Measurements from ENCODE around the gene CLDN6.

GRCh38 chr16:2985462-2985861 is 32.5 kb downstream of the CLDN6 start:
- TF ChIP-seq, protein P1, sequence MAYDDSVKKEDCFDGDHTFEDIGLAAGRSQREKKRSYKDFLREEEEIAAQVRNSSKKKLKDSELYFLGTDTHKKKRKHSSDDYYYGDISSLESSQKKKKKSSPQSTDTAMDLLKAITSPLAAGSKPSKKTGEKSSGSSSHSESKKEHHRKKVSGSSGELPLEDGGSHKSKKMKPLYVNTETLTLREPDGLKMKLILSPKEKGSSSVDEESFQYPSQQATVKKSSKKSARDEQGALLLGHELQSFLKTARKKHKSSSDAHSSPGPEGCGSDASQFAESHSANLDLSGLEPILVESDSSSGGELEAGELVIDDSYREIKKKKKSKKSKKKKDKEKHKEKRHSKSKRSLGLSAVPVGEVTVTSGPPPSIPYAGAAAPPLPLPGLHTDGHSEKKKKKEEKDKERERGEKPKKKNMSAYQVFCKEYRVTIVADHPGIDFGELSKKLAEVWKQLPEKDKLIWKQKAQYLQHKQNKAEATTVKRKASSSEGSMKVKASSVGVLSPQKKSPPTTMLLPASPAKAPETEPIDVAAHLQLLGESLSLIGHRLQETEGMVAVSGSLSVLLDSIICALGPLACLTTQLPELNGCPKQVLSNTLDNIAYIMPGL (CRISPR knock-in tag; IDR thresholded peaks at IDR 0.05): no peak
- TF ChIP-seq FOS (IDR thresholded peaks at IDR 0.05; ENCODE audit: extremely low read depth, insufficient read length) (no peak), NR2C2 (CRISPR knock-in tag; IDR thresholded peaks at IDR 0.05) (no peak), NR2C2 (tag; IDR thresholded peaks at IDR 0.05) (no peak), ZNF217 (CRISPR knock-in tag; IDR thresholded peaks at IDR 0.05) (no peak), CTCF (IDR thresholded peaks at IDR 0.05 in 2 of 3, conservative IDR thresholded peaks at IDR 0.05 in 1 of 3; ENCODE audit: insufficient read depth in 2 of 3, low read depth in 1 of 3, low read length in 3 of 3) (no peak)

Data from K562 (cell line).